DMS53 (cell line): ENCODE results near the gene CTXND1.
A peak's percentile ranks its signal among the peaks of the same experiment; 100 is the strongest.

Source experiments
- DNase-seq: peaks from one replicate; lab custom pipeline; 2025; lab: John Stamatoyannopoulos, UW

CTXND1 gene

DNA sequence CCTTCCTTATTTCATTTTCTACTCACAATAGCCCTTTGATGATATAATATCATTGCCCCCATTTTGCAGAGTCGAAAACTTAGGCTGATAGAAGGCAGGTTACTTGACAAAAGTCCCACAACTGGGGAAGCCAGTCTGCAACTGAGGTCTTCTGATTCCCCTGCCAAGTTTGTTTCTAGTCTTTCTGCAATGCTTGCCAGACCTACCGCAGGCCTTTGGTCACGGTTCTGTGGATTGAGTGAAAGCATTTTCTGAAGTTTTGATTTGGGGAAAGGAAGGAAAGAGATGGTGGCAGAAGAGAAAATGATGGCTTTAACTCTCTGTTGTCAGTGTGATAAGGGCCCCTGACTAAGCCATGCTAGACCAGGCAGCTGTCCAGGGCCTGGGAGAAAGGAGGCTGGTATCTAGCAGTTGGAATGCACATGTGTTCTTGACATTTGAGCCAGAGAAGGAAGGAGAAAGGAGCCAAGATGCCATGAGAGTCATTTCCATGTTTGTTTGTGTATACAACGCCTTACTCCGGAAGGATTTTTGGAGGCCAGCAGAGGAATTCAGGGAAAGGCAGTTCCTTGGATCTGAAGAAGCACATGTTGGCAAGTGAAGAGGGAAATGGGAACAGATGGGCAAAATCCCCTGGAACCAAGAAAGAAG is 69.3 kb downstream of the CTXND1 start:
- DNase-seq, result no peak

GRCh38 chr15:80180986-80181385 is 71.0 kb downstream of the CTXND1 start:
- DNase-seq, result no peak

DNA sequence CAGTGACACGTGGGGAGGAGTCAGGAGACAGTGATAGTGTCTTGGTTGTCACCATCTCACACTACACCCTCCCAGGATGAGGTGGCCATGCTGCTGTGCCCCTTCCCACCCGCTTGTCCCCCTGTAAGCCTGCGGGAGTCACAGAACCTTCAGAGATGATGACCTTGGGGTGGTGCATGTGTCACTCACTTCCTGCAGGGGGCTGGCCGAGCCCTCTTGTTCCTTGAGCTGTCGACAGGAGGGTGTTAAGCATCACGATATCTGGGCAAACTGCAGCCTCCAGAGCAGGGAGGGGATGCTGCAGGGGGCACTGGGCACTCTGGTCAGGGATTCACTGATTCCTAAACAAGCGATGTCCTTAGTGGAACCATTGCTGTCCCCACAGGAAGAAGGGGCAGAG is 71.5 kb downstream of the CTXND1 start:
- DNase-seq, result no peak

GRCh38 chr15:80179935-80180334 is 72.1 kb downstream of the CTXND1 start:
- DNase-seq, result no peak

GRCh38 chr15:80179025-80179759 is 72.8 kb downstream of the CTXND1 start:
- DNase-seq, result peak; percentile 70

- no peak for DNase-seq
Observed at GRCh38 chr15:80177156-80177555, 74.9 kb downstream of the CTXND1 start.

DNA sequence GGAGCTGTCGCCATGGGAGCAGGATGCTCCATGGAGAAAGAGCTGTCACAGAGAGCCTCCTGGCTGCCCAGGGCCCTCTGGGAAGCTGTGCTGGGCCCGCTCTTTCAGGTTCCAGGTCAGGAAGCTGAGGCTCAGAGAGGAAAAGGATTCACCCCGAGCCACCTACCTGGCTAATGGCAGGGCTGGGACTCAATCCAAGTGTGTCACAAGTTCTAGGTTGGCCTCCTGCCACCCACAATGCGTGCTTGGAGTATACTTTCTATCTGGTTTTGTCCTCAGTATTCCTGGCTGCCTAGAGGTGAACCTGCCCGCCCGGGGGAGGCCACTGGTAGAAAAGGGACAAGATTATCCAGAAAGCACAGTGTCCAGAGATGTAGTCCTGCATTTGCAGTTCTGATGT is 75.6 kb downstream of the CTXND1 start:
- no peak for DNase-seq

- no peak for DNase-seq
Observed at GRCh38 chr15:80175436-80175835, 76.6 kb downstream of the CTXND1 start.

DNA sequence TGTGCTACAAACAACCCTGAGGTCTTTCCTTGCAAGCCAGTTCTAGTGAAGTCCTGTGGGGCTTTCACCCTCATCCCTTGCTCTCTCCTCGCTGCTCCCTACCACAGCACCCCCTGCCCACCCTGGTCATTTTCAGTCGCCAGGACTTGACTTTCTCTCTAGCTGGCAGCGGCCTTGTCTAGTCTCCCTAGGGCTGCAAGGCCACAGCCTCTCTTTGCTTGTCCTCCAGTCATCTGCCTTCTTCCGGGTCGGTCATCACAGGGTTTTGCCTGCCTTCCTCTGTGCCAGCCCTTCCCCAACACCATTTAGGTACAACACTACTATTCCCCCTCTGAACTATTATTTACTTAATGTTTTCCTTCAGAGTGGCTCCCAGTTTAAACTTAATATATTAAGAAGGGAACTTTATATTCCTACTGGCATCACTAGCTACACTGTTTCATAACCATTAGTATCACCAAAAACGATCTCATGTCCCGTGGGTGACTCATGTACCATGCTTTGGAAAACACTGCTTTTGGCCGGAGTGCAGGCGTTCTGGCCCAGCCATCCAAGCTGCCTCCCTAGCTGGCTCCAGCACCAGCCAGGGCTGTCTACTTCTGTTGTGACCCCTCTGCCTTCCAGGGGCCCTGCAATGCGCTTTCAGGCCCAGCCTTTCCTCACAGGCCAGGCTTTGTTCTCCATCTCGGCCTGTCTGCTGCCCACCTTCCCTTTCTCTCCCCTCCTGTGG is 77.8 kb downstream of the CTXND1 start:
- DNase-seq, result no peak

DNA sequence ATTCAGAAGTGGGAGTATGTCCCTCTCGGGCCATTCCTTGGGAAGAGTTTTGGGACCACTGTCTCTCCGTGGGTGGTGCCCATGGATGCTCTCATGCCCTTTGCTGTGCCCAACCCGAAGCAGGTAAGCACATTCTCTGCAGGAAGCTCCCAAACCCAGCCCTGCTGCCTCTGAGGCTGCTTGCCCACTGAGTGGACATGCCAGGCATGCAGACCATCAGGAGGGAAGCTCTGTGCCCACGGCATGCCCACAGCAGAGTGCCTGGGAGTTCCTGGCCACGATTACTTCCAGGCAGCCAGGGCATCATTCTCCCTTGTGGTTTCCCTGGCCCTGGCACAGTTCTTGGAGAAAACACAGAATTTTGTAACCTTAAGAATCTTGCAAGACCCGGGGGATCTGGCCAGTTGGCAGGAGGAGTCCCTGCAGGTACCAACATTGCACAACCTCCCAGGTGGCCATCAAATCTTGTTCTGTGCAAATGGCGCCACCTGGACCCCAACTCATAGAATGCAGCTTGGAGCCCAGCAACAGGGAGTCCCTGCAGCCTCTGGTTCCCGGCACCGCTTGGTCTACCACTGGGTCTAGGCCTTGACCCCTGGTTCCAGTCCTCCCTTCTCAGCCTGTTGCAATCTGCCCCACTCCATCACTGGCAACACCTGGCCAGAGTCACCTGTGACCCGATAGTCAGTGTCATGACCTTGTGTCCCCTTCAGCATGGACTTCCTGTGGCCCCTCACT is 78.8 kb downstream of the CTXND1 start:
- DNase-seq, result peak; percentile 75

DNA sequence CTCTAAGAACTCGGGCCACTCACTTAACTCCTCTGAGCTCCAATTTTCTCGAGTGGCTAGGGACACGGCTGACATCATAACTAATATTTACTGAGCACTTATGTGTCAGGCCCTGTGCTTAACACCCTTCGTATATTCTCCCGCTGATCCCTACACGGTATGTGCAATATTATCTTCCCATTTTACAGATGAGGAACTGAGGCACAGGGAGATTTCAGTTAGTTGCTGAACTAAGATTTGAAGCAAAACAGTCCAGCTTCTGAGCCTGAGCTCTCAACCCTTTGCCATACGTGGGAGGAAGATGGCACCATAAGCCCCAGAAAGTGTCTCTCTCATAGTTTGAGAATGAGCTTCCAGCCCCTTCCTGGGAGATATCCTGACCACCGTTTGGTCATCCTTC is 79.6 kb downstream of the CTXND1 start:
- peak; percentile 47 for DNase-seq

DNA sequence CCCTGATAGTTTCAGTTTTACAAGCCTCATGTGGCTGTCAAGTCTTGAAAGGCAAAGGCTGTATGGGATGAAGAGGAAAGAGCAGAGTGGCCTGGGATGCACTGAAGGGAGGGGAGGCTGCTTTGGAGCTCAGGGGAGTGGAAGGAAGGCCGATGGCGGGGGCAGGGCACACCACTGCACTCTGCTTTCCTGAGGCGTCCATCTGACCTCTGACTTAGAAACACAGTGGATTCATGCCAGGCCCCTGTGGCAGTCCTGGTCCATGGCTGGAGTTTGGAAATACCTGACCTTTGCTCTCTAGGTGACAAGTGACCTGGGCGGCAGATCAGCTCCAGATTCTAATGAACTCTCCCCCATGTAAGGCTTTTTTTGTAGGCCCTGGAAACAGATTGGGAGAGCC is 80.2 kb downstream of the CTXND1 start:
- DNase-seq, result peak; percentile 7

DNA sequence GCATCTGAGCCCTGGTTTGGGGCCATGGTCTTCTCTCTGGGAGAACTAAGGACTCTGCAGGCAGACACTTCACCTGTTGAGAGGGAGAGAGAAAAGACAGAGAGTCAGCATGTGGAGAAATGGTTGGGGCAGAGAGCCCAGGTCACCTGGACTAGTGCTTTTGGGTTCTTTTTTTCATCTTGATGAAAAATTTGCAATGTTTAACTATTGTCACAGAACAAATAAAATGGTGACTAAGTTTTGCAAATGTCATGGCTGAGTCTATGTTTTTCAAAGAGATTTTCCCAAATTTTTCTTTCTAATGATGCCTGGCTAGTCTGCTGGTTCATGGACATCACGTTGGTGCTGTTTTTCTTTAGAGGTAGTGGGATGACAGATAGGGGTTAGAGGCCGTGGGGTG is 81.4 kb downstream of the CTXND1 start:
- DNase-seq, result no peak

- no peak for DNase-seq
Observed at GRCh38 chr15:80169768-80170357, 82.2 kb downstream of the CTXND1 start.

DNA sequence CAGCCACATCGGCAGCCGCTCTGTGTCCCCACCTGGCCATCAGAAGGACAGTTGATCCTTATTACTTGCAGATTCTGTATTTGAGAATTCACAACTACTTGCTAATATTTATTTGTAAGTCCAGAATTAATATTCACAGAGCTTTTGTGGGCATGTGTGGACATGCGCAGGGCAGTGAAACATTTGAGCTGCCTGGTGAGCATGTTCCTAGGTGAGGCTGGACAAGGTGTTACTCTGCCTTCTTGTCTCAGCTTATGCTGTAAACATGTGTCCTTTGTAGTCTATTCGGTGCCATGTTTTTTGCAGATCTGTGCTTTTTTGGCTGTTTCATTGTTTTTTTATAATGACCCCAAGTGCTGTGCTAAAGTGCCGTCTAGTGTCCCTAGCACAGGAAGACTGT is 83.6 kb downstream of the CTXND1 start:
- no peak for DNase-seq

GRCh38 chr15:80167936-80168335 is 84.1 kb downstream of the CTXND1 start:
- no peak for DNase-seq

GRCh38 chr15:80163897-80164296 is 88.1 kb downstream of the CTXND1 start:
- no peak for DNase-seq

- DNase-seq, result no peak
Observed at GRCh38 chr15:80163217-80163616, 88.8 kb downstream of the CTXND1 start.

GRCh38 chr15:80162059-80162554 is 89.9 kb downstream of the CTXND1 start:
- DNase-seq, result no peak

DNA sequence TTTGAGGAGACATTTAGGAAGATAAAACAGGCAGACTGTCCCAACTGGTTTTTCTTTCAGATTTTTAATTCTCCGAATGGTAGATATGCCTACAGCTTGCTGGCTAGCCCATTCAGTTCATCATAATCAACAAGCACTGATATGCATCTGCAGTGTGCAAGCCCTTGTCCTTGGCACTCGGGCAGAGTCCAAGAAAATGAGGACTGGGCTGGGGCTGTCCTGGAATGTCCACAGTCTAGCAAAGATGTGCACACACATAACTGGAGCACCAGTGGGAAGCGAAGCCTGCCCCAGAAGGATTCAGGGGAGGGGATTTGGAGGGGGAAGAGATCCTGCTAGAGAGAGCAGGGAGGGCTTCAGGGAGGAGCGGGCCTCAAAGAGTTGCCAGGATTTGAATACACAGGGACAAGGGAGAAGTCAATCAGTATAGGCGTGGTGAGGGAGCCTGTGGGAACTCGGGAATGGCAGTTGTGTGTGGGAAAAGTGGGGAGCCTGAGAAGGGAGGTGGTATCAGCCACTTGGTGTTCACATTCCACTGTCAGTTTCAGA is 90.5 kb downstream of the CTXND1 start:
- DNase-seq, result no peak

- peak; percentile 90 for DNase-seq
Observed at GRCh38 chr15:80160570-80161156, 91.3 kb downstream of the CTXND1 start.
